ENCODE measurements around the gene SNED1. TPM values are rescaled to one million over a fixed set of nuclear protein-coding genes. Genes with fewer than 3 reads are reported as not detected.

SNED1 gene
- total RNA-seq, 1 experiment from 2014 or later: 0.07 TPM

GRCh38 chr2:241011751-241012510 is 13.5 kb downstream of the SNED1 start:
- no peak for DNase-seq (ENCODE audit: low spot score)
- in situ Hi-C loops (cut with HindIII; ENCODE audit: low sequenced_read_pairs): no loop called here

DNA sequence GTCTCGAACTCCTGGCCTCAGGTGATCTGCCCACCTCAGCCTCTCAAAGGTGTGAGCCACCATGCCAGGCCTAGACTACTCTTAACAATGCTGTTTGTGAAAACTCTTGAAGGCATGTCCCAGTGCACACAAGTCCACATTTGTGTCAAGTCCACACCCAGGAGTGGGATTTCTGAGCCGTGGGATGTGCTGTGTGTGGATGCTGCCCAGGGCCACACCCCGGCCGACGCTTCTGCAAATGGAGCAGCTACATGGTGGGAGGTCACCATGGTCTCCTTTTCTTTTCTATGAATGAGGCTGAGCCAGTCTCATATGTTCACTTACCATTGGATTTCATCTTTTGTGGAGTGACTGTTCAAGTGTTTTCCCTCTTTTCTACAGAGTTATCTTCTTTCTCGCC is 15.8 kb downstream of the SNED1 start:
- in situ Hi-C loops (cut with HindIII; ENCODE audit: low sequenced_read_pairs): no loop called here
- DNase-seq (ENCODE audit: low spot score): no peak

GRCh38 chr2:241014764-241015163 is 16.3 kb downstream of the SNED1 start:
- in situ Hi-C loops (cut with HindIII; ENCODE audit: low sequenced_read_pairs): no loop called here
- DNase-seq (ENCODE audit: low spot score): no peak

DNA sequence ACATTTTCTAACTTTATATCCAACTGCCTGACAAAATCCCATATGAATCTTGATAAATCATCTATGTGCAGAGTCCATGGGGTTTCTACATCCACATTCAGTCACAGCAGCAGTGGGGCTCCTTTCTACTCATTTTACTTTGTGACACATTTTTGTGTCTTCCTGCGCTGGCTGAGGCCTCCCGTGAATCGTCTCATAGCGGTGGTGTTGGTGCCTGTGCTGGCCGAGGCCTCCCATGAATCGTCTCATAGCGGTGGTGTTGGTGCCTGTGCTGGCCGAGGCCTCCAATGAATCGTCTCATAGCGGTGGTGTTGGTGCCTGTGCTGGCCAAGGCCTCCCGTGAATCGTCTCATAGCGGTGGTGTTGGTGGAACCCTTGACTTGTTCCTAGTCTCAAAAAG is 17.0 kb downstream of the SNED1 start:
- in situ Hi-C loops (cut with HindIII; ENCODE audit: low sequenced_read_pairs): no loop called here
- DNase-seq (ENCODE audit: low spot score): no peak

DNA sequence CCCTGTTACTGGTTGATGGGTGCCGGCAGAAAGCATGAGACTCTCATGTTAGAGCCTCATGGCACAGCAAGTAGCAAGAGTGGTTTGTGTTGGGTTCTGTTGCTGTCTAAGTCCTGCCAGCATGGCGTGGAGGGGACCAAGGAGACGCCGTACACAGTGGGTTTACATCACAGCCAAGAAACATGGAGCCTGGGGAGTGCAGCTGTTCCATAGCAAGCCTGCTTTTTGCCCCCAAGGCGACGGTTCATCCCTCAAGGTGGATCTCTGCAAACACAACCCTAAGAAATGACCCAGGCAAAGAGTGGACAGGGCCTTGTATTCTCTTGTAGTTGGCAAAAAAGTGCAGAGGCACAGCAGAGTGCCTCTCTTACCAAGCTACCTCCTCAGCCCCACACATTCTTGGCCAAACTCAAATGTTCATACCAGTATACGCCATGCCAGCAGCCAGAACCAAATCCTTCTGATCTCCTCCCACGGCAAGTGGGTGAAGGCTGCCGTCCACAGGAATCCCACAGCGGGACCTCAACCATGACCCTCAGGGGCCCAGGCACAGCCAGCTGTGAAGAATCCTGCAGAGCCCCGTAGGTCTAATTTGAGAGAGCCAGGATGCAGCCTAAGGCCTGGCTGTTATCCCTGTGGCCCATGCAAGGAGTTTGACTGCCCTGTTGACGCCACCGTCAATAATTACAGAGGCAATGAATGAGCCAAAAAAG is 19.0 kb downstream of the SNED1 start:
- in situ Hi-C loops (cut with HindIII; ENCODE audit: low sequenced_read_pairs): no loop called here

GRCh38 chr2:241018051-241018891 is 19.9 kb downstream of the SNED1 start:
- DNase-seq (ENCODE audit: low spot score): no peak
- in situ Hi-C loops (cut with HindIII; ENCODE audit: low sequenced_read_pairs): no loop called here

More for the DNA sequence above, 19.0 kb downstream of the SNED1 start:
- no peak for DNase-seq (ENCODE audit: low spot score)

DNA sequence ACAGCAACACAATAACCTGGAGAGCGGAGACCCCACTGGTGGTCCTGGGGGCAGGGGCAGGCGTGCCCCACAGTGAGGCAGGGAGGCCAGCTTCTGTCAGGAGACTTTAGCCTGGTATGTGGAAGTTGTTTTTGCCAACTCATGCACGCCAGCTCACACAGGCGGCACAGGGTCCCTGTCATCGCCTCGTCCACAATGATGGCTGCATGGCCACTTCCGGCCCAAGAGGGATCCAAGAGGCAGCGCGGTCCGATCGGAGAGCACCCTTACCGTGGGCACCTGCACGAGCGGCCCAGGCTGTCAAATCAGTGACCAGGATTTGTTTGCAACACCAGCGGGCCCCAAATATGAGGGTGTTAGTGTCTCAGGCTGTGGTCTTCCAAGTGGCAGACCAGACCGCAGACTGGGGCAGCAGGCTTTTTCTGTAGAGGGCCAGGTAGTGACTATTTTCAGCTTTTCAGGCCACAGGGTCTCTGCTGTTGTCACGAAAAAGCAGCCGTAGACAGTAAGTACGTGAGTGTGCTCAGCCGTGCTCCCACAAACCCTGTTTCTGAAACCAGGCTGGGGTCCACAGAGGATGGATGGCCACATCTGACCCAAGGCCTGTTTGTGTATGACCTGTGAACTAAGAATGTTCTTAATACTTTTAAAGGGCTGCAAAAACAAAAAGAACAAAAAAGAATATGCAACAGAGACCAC is 21.2 kb downstream of the SNED1 start:
- in situ Hi-C loops (cut with HindIII; ENCODE audit: low sequenced_read_pairs): no loop called here
- no peak for DNase-seq (ENCODE audit: low spot score)

GRCh38 chr2:241020201-241020600 is 21.8 kb downstream of the SNED1 start:
- no peak for DNase-seq (ENCODE audit: low spot score)
- in situ Hi-C loops (cut with HindIII; ENCODE audit: low sequenced_read_pairs): no loop called here

- DNase-seq (ENCODE audit: low spot score): no peak
- in situ Hi-C loops (cut with HindIII; ENCODE audit: low sequenced_read_pairs): no loop called here
Measured at GRCh38 chr2:241020629-241021190, 22.3 kb downstream of the SNED1 start.

DNA sequence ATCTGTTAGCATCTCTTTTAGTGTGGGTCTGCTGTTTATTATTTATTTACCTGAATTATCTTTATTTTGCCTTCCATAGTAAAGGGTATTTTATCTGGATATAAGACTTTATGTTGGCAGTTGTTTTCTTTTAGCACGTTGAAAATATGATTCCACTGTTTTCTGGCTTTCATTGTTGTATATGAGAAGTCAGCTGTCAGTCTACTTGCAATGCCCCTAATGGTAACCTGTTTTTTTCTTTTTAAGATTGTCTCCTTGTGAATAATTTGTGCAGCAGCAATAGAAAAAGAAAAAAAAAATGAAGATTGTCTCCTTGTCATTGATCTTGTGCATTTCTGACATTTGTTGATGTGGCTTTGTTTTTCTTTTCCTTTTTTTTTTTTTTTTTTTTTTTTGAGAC is 27.2 kb downstream of the SNED1 start:
- DNase-seq (ENCODE audit: low spot score): no peak
- in situ Hi-C loops (cut with HindIII; ENCODE audit: low sequenced_read_pairs): no loop called here

GRCh38 chr2:241029599-241030332 is 31.3 kb downstream of the SNED1 start:
- no peak for DNase-seq (ENCODE audit: low spot score)
- in situ Hi-C loops (cut with HindIII; ENCODE audit: low sequenced_read_pairs): no loop called here

- in situ Hi-C loops (cut with HindIII; ENCODE audit: low sequenced_read_pairs): no loop called here
- DNase-seq (ENCODE audit: low spot score): no peak
Measured at GRCh38 chr2:241030333-241030680, 31.9 kb downstream of the SNED1 start.

- DNase-seq (ENCODE audit: low spot score): no peak
- in situ Hi-C loops (cut with HindIII; ENCODE audit: low sequenced_read_pairs): no loop called here
Measured at GRCh38 chr2:241030883-241031282, 32.5 kb downstream of the SNED1 start.

GRCh38 chr2:241031436-241032165 is 33.2 kb downstream of the SNED1 start:
- in situ Hi-C loops (cut with HindIII; ENCODE audit: low sequenced_read_pairs): no loop called here
- no peak for DNase-seq (ENCODE audit: low spot score)

DNA sequence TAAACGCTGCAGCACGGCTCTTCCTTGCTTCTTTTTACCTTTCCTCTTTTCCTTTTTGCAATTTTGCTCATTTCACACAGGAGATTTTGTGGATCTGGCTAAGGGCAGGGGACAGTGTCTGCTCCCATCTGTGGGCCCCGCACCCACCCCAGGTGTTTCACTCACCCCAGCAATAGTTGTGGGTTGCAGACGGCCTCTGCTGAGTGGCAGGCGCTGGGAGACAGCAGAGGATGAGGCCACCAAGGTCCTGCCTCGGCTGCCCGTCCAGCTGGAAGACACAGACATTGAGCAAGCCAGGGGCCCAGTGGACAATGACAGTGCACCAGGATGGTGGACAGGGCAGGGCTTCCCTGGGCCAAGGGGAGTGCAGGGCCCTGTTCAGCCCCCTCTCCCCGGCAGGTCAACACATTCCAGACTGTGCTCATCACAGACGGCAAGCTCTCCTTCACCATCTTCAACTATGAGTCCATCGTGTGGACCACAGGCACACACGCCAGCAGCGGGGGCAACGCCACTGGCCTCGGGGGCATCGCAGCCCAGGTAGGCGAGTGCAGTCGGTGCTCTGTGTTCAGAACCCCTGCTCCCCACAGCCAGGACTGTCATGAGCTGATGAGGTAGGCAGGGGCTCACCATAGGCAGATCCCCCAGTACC is 35.0 kb downstream of the SNED1 start:
- no peak for DNase-seq (ENCODE audit: low spot score)

GRCh38 chr2:241033994-241034393 is 35.6 kb downstream of the SNED1 start:
- DNase-seq (ENCODE audit: low spot score): no peak
- in situ Hi-C loops (cut with HindIII; ENCODE audit: low sequenced_read_pairs): no loop called here

More for the DNA sequence above, 35.0 kb downstream of the SNED1 start:
- in situ Hi-C loops (cut with HindIII; ENCODE audit: low sequenced_read_pairs): no loop called here

GRCh38 chr2:241034490-241035141 is 36.2 kb downstream of the SNED1 start:
- in situ Hi-C loops (cut with HindIII; ENCODE audit: low sequenced_read_pairs): no loop called here
- DNase-seq (ENCODE audit: low spot score): no peak

Data from G401 (cell line).